ENCODE data around the gene F2.

F2 gene

DNA sequence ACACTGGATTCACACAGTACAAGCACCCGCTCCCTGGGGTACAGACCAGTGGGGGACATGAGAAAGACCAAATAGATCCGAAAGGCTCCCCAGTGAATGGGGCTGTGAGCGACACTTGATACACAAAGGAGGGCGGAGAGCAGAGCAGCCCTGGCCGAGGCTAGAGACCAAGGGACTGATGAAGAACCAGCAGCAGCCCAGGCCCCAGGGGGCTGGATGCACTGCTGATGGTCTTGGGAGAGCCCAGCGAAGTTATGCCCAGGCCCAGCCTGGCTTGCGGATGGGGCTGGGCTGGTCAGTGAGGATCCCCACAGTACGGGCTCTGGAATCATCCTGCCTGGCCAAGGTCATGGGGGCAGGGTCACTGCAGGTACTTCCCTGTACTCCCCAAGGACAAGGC is 41.8 kb upstream of the F2 start:
- TF ChIP-seq FOXP2 (optimal IDR thresholded peaks at IDR 0.05; ENCODE audit: borderline replicate concordance, extremely low read depth, extremely low read length, insufficient read depth) (no peak), SIN3A (IDR thresholded peaks at IDR 0.05; ENCODE audit: borderline replicate concordance, insufficient read depth, low read length) (no peak), POLR2AphosphoS5 (IDR thresholded peaks at IDR 0.05; ENCODE audit: low read depth, low read length) (no peak), TAF1 (IDR thresholded peaks at IDR 0.05; ENCODE audit: borderline replicate concordance, insufficient read depth, low read length) (no peak)
- TF ChIP-seq, protein P1, sequence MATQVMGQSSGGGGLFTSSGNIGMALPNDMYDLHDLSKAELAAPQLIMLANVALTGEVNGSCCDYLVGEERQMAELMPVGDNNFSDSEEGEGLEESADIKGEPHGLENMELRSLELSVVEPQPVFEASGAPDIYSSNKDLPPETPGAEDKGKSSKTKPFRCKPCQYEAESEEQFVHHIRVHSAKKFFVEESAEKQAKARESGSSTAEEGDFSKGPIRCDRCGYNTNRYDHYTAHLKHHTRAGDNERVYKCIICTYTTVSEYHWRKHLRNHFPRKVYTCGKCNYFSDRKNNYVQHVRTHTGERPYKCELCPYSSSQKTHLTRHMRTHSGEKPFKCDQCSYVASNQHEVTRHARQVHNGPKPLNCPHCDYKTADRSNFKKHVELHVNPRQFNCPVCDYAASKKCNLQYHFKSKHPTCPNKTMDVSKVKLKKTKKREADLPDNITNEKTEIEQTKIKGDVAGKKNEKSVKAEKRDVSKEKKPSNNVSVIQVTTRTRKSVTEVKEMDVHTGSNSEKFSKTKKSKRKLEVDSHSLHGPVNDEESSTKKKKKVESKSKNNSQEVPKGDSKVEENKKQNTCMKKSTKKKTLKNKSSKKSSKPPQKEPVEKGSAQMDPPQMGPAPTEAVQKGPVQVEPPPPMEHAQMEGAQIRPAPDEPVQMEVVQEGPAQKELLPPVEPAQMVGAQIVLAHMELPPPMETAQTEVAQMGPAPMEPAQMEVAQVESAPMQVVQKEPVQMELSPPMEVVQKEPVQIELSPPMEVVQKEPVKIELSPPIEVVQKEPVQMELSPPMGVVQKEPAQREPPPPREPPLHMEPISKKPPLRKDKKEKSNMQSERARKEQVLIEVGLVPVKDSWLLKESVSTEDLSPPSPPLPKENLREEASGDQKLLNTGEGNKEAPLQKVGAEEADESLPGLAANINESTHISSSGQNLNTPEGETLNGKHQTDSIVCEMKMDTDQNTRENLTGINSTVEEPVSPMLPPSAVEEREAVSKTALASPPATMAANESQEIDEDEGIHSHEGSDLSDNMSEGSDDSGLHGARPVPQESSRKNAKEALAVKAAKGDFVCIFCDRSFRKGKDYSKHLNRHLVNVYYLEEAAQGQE (IDR thresholded peaks at IDR 0.05; ENCODE audit: insufficient read depth in 1 of 2, low read depth in 2 of 2, low read length in 2 of 2) = no peak

DNA sequence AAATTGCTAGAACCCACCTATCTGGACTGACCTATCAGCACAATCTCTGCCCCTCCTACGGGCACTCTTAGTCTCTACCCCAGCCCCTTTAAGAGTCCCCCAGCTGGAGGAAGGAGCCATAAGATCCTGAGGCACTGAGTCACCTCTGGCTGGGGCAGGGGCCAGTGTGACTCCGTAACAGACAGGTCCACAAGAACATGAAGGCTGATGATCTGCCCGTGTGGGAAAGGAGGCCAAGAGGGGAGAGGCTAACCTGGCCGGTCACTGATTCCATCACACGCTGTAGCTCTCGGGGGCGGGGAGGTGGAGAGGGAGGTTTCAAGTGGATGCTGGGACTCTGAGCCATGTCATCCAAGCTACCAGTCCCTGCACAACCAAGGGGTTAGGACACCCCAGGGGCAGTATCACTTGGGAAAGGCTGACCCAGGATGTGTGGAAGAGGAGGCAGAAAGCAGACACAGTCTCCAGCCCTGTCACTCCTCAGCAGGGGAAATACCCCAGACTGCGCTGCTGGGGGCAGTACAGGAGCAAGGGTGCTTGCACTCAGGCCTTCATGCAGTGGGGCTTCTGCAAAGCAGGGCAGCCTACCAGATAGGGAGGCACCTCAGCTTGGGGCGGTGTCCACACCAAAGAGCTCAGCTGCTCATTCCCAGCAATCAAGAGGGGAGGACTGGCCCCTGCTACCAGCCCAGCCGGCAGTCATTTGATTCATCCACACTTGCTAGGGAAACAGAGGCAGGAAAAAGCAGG is 40.8 kb upstream of the F2 start:
- TF ChIP-seq, protein P1 (IDR thresholded peaks at IDR 0.05; ENCODE audit: insufficient read depth in 1 of 2, low read depth in 2 of 2, low read length in 2 of 2) = no peak
- TF ChIP-seq SIN3A (IDR thresholded peaks at IDR 0.05; ENCODE audit: borderline replicate concordance, insufficient read depth, low read length) (no peak), FOXP2 (optimal IDR thresholded peaks at IDR 0.05; ENCODE audit: borderline replicate concordance, extremely low read depth, extremely low read length, insufficient read depth) (no peak), TAF1 (IDR thresholded peaks at IDR 0.05; ENCODE audit: borderline replicate concordance, insufficient read depth, low read length) (no peak), POLR2AphosphoS5 (IDR thresholded peaks at IDR 0.05; ENCODE audit: low read depth, low read length) (no peak)

DNA sequence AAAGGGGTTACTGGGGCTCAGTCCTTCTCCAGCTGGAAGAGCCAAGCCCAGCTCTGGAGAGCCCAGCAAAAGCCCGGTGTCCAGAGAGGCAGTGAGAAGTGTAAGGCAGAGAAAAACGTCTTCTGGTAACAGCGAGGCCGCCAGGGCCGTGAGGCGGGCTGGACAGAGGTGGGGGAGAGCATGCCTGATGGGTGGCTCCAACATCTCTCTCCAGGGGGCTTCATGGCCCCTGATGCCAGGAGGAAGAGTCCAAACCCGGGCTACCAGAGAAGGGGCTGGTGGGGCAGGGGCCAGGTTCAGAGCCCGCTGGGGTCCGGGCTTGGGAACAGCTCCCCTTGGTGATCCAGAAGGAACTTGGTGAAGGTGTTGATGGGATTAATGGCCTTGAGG is 40.3 kb upstream of the F2 start:
- TF ChIP-seq TAF1 (IDR thresholded peaks at IDR 0.05; ENCODE audit: borderline replicate concordance, insufficient read depth, low read length) = no peak
- TF ChIP-seq SIN3A (IDR thresholded peaks at IDR 0.05; ENCODE audit: borderline replicate concordance, insufficient read depth, low read length) = no peak
- TF ChIP-seq FOXP2 (optimal IDR thresholded peaks at IDR 0.05; ENCODE audit: borderline replicate concordance, extremely low read depth, extremely low read length, insufficient read depth) = no peak
- TF ChIP-seq, protein P1 (IDR thresholded peaks at IDR 0.05; ENCODE audit: insufficient read depth in 1 of 2, low read depth in 2 of 2, low read length in 2 of 2) = no peak
- no peak for TF ChIP-seq POLR2AphosphoS5 (IDR thresholded peaks at IDR 0.05; ENCODE audit: low read depth, low read length)

DNA sequence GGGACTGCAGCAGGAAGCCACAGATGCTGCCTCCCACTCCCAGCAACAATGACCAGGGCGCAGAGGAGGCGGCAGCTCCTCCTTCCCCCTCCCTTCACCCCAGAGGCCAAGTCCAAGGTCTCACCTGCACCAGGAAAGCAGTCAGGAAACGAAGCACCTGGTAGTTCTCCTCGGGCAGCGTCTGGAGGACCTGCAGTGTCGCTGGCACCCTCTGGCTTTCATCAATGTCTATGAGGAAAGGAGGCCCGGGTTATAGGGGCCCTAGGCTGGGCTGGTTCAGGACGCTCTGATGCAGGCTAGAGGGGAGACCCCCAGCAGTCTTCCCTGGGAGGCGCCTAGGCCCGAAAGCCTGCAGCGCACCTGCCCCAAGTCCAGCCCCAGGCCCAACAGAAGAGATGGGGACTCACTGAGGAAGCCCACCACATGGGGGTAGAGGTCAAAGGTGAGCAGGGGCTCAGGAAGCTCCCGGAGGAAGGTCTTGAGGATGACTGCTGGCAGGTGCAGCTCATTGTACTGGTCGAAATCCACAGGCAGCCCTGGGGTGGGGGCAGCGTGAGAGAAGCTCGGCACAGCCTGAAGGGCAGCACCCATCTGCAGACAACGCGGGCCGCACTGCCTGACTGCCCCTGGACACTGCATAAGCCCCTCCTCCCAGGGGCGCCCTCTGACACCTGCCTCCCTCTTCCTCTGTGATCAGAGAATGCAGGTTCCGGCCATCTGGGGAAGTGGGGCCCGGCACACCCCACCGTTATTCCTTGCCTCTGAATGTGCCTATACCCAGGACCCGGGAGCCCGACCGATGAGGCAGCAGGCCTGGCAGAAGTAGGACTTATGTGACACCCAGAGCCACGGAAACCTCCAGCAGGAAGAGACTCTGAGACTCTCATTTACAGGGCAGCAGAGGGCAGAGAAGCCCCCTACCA is 39.5 kb upstream of the F2 start:
- TF ChIP-seq TAF1 (IDR thresholded peaks at IDR 0.05; ENCODE audit: borderline replicate concordance, insufficient read depth, low read length) = no peak
- no peak for TF ChIP-seq FOXP2 (optimal IDR thresholded peaks at IDR 0.05; ENCODE audit: borderline replicate concordance, extremely low read depth, extremely low read length, insufficient read depth)
- TF ChIP-seq POLR2AphosphoS5 (IDR thresholded peaks at IDR 0.05; ENCODE audit: low read depth, low read length) = no peak
- TF ChIP-seq, protein P1 (IDR thresholded peaks at IDR 0.05; ENCODE audit: insufficient read depth in 1 of 2, low read depth in 2 of 2, low read length in 2 of 2) = no peak
- TF ChIP-seq SIN3A (IDR thresholded peaks at IDR 0.05; ENCODE audit: borderline replicate concordance, insufficient read depth, low read length) = no peak

Data from PFSK-1 (cell line).